Caco-2 (cell line): ENCODE data around the gene CYCS. TPM values are rescaled to one million over a fixed set of nuclear protein-coding genes. Genes with fewer than 3 reads are reported as not detected.

ENCODE experiments used
- BruUV-seq: library from RNA; stranded (reverse); fragments of 400-500 nt; replicated peaks from 2 replicates; lab custom pipeline; 2021; lab: Mats Ljungman, UMichigan
- CTCF ChIA-PET: fragments of 300-600 bp; sonication (Branson Sonifier 250); formaldehyde crosslinking; loops from one replicate; lab custom pipeline; 2022; ENCODE audit warnings: antibody characterized with exemption; lab: Charles Lee
- POLR2A ChIA-PET: fragments of 300-600 bp; sonication (Branson Sonifier 250); formaldehyde crosslinking; loops from one replicate; lab custom pipeline; 2022; ENCODE audit warnings: antibody characterized with exemption; lab: Charles Lee
- DNase-seq, 2 experiments: peaks; one replicate each; pipeline versions ENCODE4 v3.0.0 to v3.0.0-alpha.2; 2020 to 2022
- H3K27me3 ChIP-seq: replicated peaks from 2 replicates; pipeline ENCODE4 v1.6.0; 2011; ENCODE audit warnings: low read length; ENCODE audit not compliant: control insufficient read depth, insufficient read depth
- H3K36me3 ChIP-seq: 2 replicates; pipeline ENCODE4 v1.5.1; 2011; ENCODE audit warnings: low read length; ENCODE audit not compliant: control insufficient read depth, insufficient read depth
- H3K4me1 ChIP-seq: fragments of 250-450 bp; sonication (Bioruptor Pico); 2 replicates; pipeline ENCODE4 v1.5.1; 2020; ENCODE audit warnings: mild to moderate bottlenecking
- H3K4me3 ChIP-seq: 2 replicates; pipeline ENCODE4 v1.5.1; 2011; ENCODE audit warnings: low read depth, mild to moderate bottlenecking, control low read depth, low read length
- H3K9me3 ChIP-seq: fragments of 250-450 bp; sonication (Bioruptor Pico); 2 replicates; pipeline ENCODE4 v1.5.1; 2020; ENCODE audit warnings: mild to moderate bottlenecking, moderate library complexity
- H3K27ac Mint-ChIP-seq: one replicate; pipeline ENCODE4 v1.8.0; 2022; ENCODE audit warnings: mixed read lengths; ENCODE audit not compliant: unreplicated experiment
- H3K27me3 Mint-ChIP-seq: one replicate; pipeline ENCODE4 v1.8.0; 2022; ENCODE audit warnings: mixed read lengths; ENCODE audit not compliant: insufficient read depth, unreplicated experiment
- H3K36me3 Mint-ChIP-seq: one replicate; pipeline ENCODE4 v1.8.0; 2022; ENCODE audit warnings: mild to moderate bottlenecking, mixed read lengths; ENCODE audit not compliant: insufficient read depth, unreplicated experiment
- H3K4me1 Mint-ChIP-seq: one replicate; pipeline ENCODE4 v1.8.0; 2022; ENCODE audit warnings: low read depth, mixed read lengths; ENCODE audit not compliant: unreplicated experiment
- H3K4me3 Mint-ChIP-seq: one replicate; pipeline ENCODE4 v1.8.0; 2022; ENCODE audit warnings: mild to moderate bottlenecking, moderate library complexity, mixed read lengths; ENCODE audit not compliant: unreplicated experiment
- H3K9me3 Mint-ChIP-seq: one replicate; pipeline ENCODE4 v1.8.0; 2022; ENCODE audit warnings: mixed read lengths; ENCODE audit not compliant: unreplicated experiment
- CTCF ChIP-seq, 2 experiments: fragments of 200-600 bp in 1 of 2; IDR thresholded peaks; 1 replicate in 1 of 2; 2 replicates in 1 of 2; pipeline versions ENCODE4 v1.5.1 to v1.8.0; 2011 to 2022; ENCODE audit warnings: antibody characterized with exemption in 1 of 2, control low read depth in 1 of 2, inconsistent platforms in 1 of 2, low read depth in 1 of 2, low read length in 1 of 2, mild to moderate bottlenecking in 1 of 2, moderate library complexity in 1 of 2; ENCODE audit not compliant: insufficient read depth in 1 of 2, severe bottlenecking in 1 of 2, unreplicated experiment in 1 of 2
- intact Hi-C: fragments of 100-400 bp; cut with micrococcal nuclease; formaldehyde crosslinking; loops from one replicate; pipeline ENCODE4 v1.10.0; 2022; ENCODE audit not compliant: unreplicated experiment
- total RNA-seq: library from RNA; stranded (reverse); gene quantifications from 2 replicates; pipeline ENCODE4 v1.2.3, GENCODE V29; 2022

CYCS gene
- total RNA-seq, 1 experiment from 2014 or later, result 156 TPM

GRCh38 chr7:25075459-25075858 is 49.6 kb downstream of the CYCS start:
- H3K36me3 Mint-ChIP-seq, result no peaks in the 10 kb centered on the region
- Histone ChIP-seq H3K4me3 (no peak overlapping the region), H3K27me3 (no peaks in the 10 kb centered on the region), H3K4me1 (no peaks in the 10 kb centered on the region), H3K9me3 (no peaks in the 10 kb centered on the region), H3K36me3 (no peaks in the 10 kb centered on the region)
- H3K9me3 Mint-ChIP-seq, result no peaks in the 10 kb centered on the region
- ChIA-PET POLR2A (no interaction called here), CTCF (no interaction called here)
- intact Hi-C loops, result no loop called here
- no peaks in the 10 kb centered on the region for H3K27me3 Mint-ChIP-seq
- no peak for TF ChIP-seq CTCF (IDR thresholded peaks at IDR 0.05; ENCODE audit: insufficient read depth in 1 of 2, low read depth in 1 of 2, low read length in 1 of 2, severe bottlenecking in 1 of 2, unreplicated experiment in 1 of 2)
- H3K4me3 Mint-ChIP-seq, result no peak overlapping the region
- DNase-seq, result no peak
- BruUV-seq, result no TSS peak
- H3K27ac Mint-ChIP-seq, result no peak overlapping the region
- no peaks in the 10 kb centered on the region for H3K4me1 Mint-ChIP-seq

- H3K9me3 ChIP-seq, result no peaks in the 10 kb centered on the region
- H3K4me1 ChIP-seq, result peaks cover 4% of the 10 kb centered on the region; the same call in 1 of the 2 replicates
- TF ChIP-seq CTCF (IDR thresholded peaks at IDR 0.05; ENCODE audit: insufficient read depth in 1 of 2, low read depth in 1 of 2, low read length in 1 of 2, severe bottlenecking in 1 of 2, unreplicated experiment in 1 of 2), result no peak
- Mint-ChIP-seq H3K27me3 (no peaks in the 10 kb centered on the region), H3K4me1 (peaks cover 9% of the 10 kb centered on the region), H3K4me3 (no peak overlapping the region), H3K9me3 (no peaks in the 10 kb centered on the region), H3K27ac (no peak overlapping the region), H3K36me3 (no peaks in the 10 kb centered on the region)
- CTCF ChIA-PET, result interaction anchor here (0.7 to 1.3 kb wide), 3 partner anchors 239 to 261 kb away, joined by 3 to 9 read pairs (median 4); no protein-coding TSS in a partner anchor
- intact Hi-C loops, result no loop called here
- POLR2A ChIA-PET, result no interaction called here
- DNase-seq, result no peak
- no peaks in the 10 kb centered on the region for H3K36me3 ChIP-seq
- H3K4me3 ChIP-seq, result no peak overlapping the region
- BruUV-seq, result no TSS peak
- no peaks in the 10 kb centered on the region for H3K27me3 ChIP-seq
Observed at GRCh38 chr7:25073451-25073850, 51.6 kb downstream of the CYCS start.

Other genes with a start within 250 kb of the CYCS start
- 43.9 and 45.1 TPM in 2 replicates for gene OSBPL3, start 145.1 kb downstream of the CYCS start, total RNA-seq
- not detected in 2 replicates for gene NPVF, start 103.2 kb upstream of the CYCS start, total RNA-seq